Neuronal stem cell (in vitro differentiated cells): ENCODE measurements around the gene WWOX.

Experiments used
- DNase-seq: peaks from one replicate; pipeline ENCODE4 v3.0.0-alpha.2; 2013; ENCODE audit warnings: low spot score
- H2AFZ ChIP-seq: one replicate; pipeline ENCODE4 v1.6.1; 2013; ENCODE audit warnings: mild to moderate bottlenecking, low read length, inconsistent platforms
- H2AK5ac ChIP-seq: 2 replicates; pipeline ENCODE4 v1.6.1; 2013; ENCODE audit warnings: low read depth, mild to moderate bottlenecking, inconsistent platforms, low read length, moderate library complexity, mixed read lengths
- H2BK120ac ChIP-seq: 2 replicates; pipeline ENCODE4 v1.6.1; 2013; ENCODE audit warnings: low read depth, mild to moderate bottlenecking, inconsistent platforms, low read length, moderate library complexity, mixed read lengths
- H2BK12ac ChIP-seq: one replicate; pipeline ENCODE4 v1.6.1; 2013; ENCODE audit warnings: low read length, inconsistent platforms
- H2BK15ac ChIP-seq: 2 replicates; pipeline ENCODE4 v1.6.1; 2013; ENCODE audit warnings: mild to moderate bottlenecking, low read length, inconsistent platforms, mixed read lengths
- H2BK5ac ChIP-seq: one replicate; pipeline ENCODE4 v1.6.1; 2013; ENCODE audit warnings: inconsistent platforms, mild to moderate bottlenecking, low read length, moderate library complexity
- H3K14ac ChIP-seq: one replicate; pipeline ENCODE4 v1.6.1; 2013; ENCODE audit warnings: low read length, inconsistent platforms
- H3K18ac ChIP-seq: 2 replicates; pipeline ENCODE4 v1.6.1; 2013; ENCODE audit warnings: low read length, inconsistent platforms
- H3K23ac ChIP-seq: 2 replicates; pipeline ENCODE4 v1.6.1; 2013; ENCODE audit warnings: low read depth, mild to moderate bottlenecking, mixed read lengths, low read length, inconsistent platforms; ENCODE audit not compliant: poor library complexity
- H3K27ac ChIP-seq: replicated peaks from 3 replicates; pipeline ENCODE4 v1.5.1; 2013; ENCODE audit warnings: low read length, inconsistent platforms
- H3K27me3 ChIP-seq, 3 experiments: 2 replicates each; pipeline ENCODE4 v1.6.1; 2013; ENCODE audit warnings: low read length in 3 of 3, mild to moderate bottlenecking in 2 of 3, inconsistent platforms in 1 of 3, low read depth in 1 of 3, mixed read lengths in 1 of 3, moderate library complexity in 1 of 3; ENCODE audit not compliant: control insufficient read depth in 3 of 3, insufficient read depth in 3 of 3
- H3K36me3 ChIP-seq, 2 donors: replicated peaks in 1 of 2; 2 replicates each; pipeline ENCODE4 v1.6.1; 2013; ENCODE audit warnings: low read length in 2 of 2; ENCODE audit not compliant: control insufficient read depth in 2 of 2, insufficient read depth in 2 of 2
- H3K4ac ChIP-seq: 2 replicates; pipeline ENCODE4 v1.6.1; 2013; ENCODE audit warnings: inconsistent platforms, mild to moderate bottlenecking, low read length, moderate library complexity
- H3K4me1 ChIP-seq, 2 donors: 1 replicate in 1 of 2; 2 replicates in 1 of 2; pipeline ENCODE4 v1.6.1; 2013; ENCODE audit warnings: low read length in 2 of 2, low read depth in 1 of 2; ENCODE audit not compliant: control insufficient read depth in 2 of 2, insufficient read depth in 1 of 2
- H3K4me2 ChIP-seq: one replicate; pipeline ENCODE4 v1.6.1; 2013; ENCODE audit warnings: mild to moderate bottlenecking, low read length, inconsistent platforms; ENCODE audit not compliant: insufficient read depth, poor library complexity, severe bottlenecking
- H3K4me3 ChIP-seq, 2 donors: 2 replicates each; pipeline ENCODE4 v1.5.1; 2013; ENCODE audit warnings: low read length in 2 of 2, mild to moderate bottlenecking in 2 of 2, inconsistent platforms in 1 of 2, moderate library complexity in 1 of 2
- H3K79me1 ChIP-seq: one replicate; pipeline ENCODE4 v1.6.1; 2013; ENCODE audit warnings: low read depth, mild to moderate bottlenecking, inconsistent platforms, low read length, moderate library complexity
- H3K9ac ChIP-seq: one replicate; pipeline ENCODE4 v1.6.1; 2013; ENCODE audit warnings: mild to moderate bottlenecking, low read depth, low read length, inconsistent platforms; ENCODE audit not compliant: poor library complexity
- H3K9me3 ChIP-seq, 2 donors: replicated peaks in 1 of 2; 2 replicates each; pipeline versions ENCODE3 to v1.6.1; 2013; ENCODE audit warnings: low read length in 2 of 2, mild to moderate bottlenecking in 2 of 2, inconsistent platforms in 1 of 2, low read depth in 1 of 2, mixed read lengths in 1 of 2, moderate library complexity in 1 of 2; ENCODE audit not compliant: control insufficient read depth in 2 of 2, insufficient read depth in 1 of 2
- H4K8ac ChIP-seq: one replicate; pipeline ENCODE4 v1.6.1; 2013; ENCODE audit warnings: low read depth, mild to moderate bottlenecking, inconsistent platforms, low read length, moderate library complexity
- H4K91ac ChIP-seq: one replicate; pipeline ENCODE4 v1.6.1; 2013; ENCODE audit warnings: low read length, low read depth, mild to moderate bottlenecking, inconsistent platforms; ENCODE audit not compliant: poor library complexity
- WGBS, 2 donors: extraction: QIAGEN DNeasy Blood & Tissue Kit; methylation state at CpG; one replicate each; pipeline ENCODE4 v1.1.7; 2013; ENCODE audit warnings: missing lambda C conversion rate in 2 of 2, mixed read lengths in 1 of 2; ENCODE audit not compliant: insufficient read length in 2 of 2, insufficient replicate concordance in 1 of 2; ENCODE audit errors: extremely low coverage in 2 of 2; 5-methylcytosine and 5-hydroxymethylcytosine counted together

Gene WWOX

DNA sequence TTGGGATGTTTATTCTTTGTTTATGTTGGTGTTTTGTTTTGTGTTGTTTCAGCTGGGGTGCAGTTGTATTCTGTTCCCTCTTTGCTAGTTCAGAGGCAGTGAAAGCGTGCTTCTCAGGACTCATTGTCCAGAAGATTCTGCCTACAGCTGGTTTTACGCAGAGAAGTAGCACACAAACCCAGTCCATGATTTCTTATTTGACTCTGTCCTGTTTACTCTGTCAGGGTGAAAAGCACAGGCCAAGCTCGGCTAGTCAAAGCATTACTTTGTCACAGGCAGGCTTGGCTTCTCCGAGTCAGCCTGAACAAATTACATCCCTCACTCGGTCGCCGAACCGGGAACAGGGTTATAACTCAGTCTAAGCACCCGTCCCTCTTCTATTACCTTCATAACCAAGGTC lies 1066.1 kb downstream of the WWOX start:
- no peak overlapping the region for H3K4ac ChIP-seq
- no peak overlapping the region for H2BK120ac ChIP-seq
- no peak overlapping the region for H3K18ac ChIP-seq
- no peak overlapping the region for H2BK12ac ChIP-seq
- no peak overlapping the region for H3K27ac ChIP-seq
- H3K4me3 ChIP-seq = no peak overlapping the region
- H3K23ac ChIP-seq = no peak overlapping the region
- peaks cover 15 to 37% of the 10 kb centered on the region in 2 donors for H3K4me1 ChIP-seq
- no peak overlapping the region for H3K4me2 ChIP-seq
- no peak overlapping the region for H2BK15ac ChIP-seq
- no peak overlapping the region for H2AK5ac ChIP-seq
- H2AFZ ChIP-seq = peak overlapping the region; percentile 74
- H3K9me3 ChIP-seq = peaks cover 1 to 9% of the 10 kb centered on the region in 2 donors
- H2BK5ac ChIP-seq = no peak overlapping the region
- no peaks in the 10 kb centered on the region for H3K79me1 ChIP-seq
- H4K8ac ChIP-seq = no peak overlapping the region
- no peak for DNase-seq
- H4K91ac ChIP-seq = no peak overlapping the region
- H3K9ac ChIP-seq = no peak overlapping the region
- H3K36me3 ChIP-seq = no peaks in the 10 kb centered on the region
- no peak overlapping the region for H3K14ac ChIP-seq
- H3K27me3 ChIP-seq = no peaks in the 10 kb centered on the region
- WGBS, 2 donors = no CpG with 5 or more reads among the region's 9 CpGs

DNA sequence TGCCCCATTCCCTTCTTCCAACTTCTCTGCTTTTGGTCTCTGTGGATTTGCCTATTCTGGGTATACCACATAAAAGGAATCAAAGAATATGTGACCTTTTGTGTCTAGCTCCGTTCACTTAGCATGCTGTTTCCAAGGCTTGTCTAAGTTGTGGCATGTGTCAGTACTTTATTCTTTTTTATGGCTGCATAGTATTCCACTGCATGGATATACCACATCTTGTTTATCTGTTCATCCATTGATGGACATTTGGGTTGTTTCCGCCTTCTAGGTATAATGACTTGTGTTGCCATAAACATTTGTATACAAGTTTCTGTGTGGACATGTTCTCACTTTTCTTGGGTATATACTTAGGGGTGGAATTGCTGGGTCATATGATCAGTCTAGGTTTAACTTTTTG lies 1068.4 kb downstream of the WWOX start:
- no peak for DNase-seq
- Histone ChIP-seq H3K14ac (no peak overlapping the region), H2BK5ac (no peak overlapping the region), H4K8ac (no peak overlapping the region), H3K36me3 (no peaks in the 10 kb centered on the region), H3K9ac (no peak overlapping the region), H3K27me3 (no peaks in the 10 kb centered on the region), H3K4me1 (peaks cover 16 to 37% of the 10 kb centered on the region in 2 donors), H2BK120ac (no peak overlapping the region), H3K79me1 (no peaks in the 10 kb centered on the region), H4K91ac (no peak overlapping the region), H3K27ac (no peak overlapping the region), H2BK15ac (no peak overlapping the region), H2AFZ (no peak overlapping the region), H2BK12ac (no peak overlapping the region), H3K4me3 (no peak overlapping the region), H3K23ac (no peak overlapping the region), H2AK5ac (no peak overlapping the region), H3K4ac (no peak overlapping the region), H3K9me3 (peaks cover 1 to 9% of the 10 kb centered on the region in 2 donors), H3K18ac (no peak overlapping the region), H3K4me2 (no peak overlapping the region)
- no CpG with 5 or more reads among the region's 2 CpGs for WGBS, 2 donors

DNA sequence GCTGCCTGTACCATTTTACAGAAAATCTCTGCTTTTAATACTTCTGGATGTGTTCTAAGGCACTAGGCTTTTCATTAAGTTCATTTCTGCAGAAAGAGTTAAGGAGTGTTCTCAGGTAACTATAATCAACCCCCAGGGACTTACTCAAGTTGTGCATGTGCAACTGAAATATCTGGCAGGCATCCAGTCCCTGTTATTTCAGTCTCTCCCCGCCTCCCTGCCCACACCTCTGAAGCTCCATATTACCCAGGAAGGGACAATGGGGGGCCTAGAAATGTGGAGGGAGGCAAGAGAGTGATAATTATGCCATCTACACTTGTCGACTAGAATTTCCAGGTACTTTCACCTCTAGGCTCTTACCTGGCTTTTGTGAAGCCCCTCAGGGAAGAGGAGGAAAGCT lies 1068.9 kb downstream of the WWOX start:
- Histone ChIP-seq H4K91ac (no peak overlapping the region), H2BK5ac (no peak overlapping the region), H3K27me3 (no peaks in the 10 kb centered on the region), H2BK15ac (no peak overlapping the region), H3K4me2 (no peak overlapping the region), H3K14ac (no peak overlapping the region), H3K27ac (no peak overlapping the region), H3K4ac (no peak overlapping the region), H4K8ac (no peak overlapping the region), H2AK5ac (no peak overlapping the region), H3K4me1 (peaks cover 16 to 37% of the 10 kb centered on the region in 2 donors), H3K23ac (no peak overlapping the region), H2AFZ (no peak overlapping the region), H2BK120ac (no peak overlapping the region), H3K18ac (no peak overlapping the region), H3K79me1 (no peaks in the 10 kb centered on the region), H2BK12ac (no peak overlapping the region), H3K4me3 (no peak overlapping the region), H3K36me3 (no peaks in the 10 kb centered on the region), H3K9ac (no peak overlapping the region), H3K9me3 (peaks cover 1 to 9% of the 10 kb centered on the region in 2 donors)
- WGBS, 2 donors = no CpG with 5 or more reads among the region's 2 CpGs
- no peak for DNase-seq

DNA sequence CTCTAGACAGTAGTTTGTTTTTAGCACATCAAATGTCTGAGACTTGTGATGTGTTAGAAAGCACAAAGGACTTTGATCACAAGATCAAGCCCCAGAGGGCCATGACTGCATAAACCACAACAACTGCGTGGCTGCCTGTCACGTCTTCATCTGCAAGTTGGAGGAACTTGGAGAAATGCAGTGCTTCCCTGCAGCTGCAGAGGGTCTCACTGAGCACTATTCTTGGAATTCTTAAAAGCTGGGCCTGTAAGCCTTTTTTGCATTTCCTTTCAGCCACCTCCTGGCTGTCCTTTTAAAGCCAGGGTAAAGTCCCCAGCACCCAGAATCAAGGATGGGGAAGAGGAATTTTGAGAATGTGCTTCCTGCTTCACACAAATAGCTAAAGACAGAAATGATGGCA lies 1069.8 kb downstream of the WWOX start:
- H3K14ac ChIP-seq = no peak overlapping the region
- no peaks in the 10 kb centered on the region for H3K36me3 ChIP-seq
- no peaks in the 10 kb centered on the region for H3K79me1 ChIP-seq
- no peak overlapping the region for H4K8ac ChIP-seq
- H3K9ac ChIP-seq = no peak overlapping the region
- no peak overlapping the region for H2AK5ac ChIP-seq
- H2BK120ac ChIP-seq = no peak overlapping the region
- WGBS, 2 donors = no CpG with 5 or more reads among the region's 2 CpGs
- H4K91ac ChIP-seq = no peak overlapping the region
- no peak overlapping the region for H3K18ac ChIP-seq
- no peak overlapping the region for H2BK5ac ChIP-seq
- peak; percentile 21 for DNase-seq
- no peak overlapping the region for H3K4me3 ChIP-seq
- H3K23ac ChIP-seq = no peak overlapping the region
- no peak overlapping the region for H2BK12ac ChIP-seq
- H2BK15ac ChIP-seq = no peak overlapping the region
- no peak overlapping the region for H3K4me2 ChIP-seq
- no peak overlapping the region for H3K4ac ChIP-seq
- H3K27me3 ChIP-seq = no peaks in the 10 kb centered on the region
- H3K27ac ChIP-seq = peak overlapping the region; percentile 19
- peak overlapping the region; percentile 50 for H2AFZ ChIP-seq
- peaks cover 16 to 32% of the 10 kb centered on the region in 2 donors for H3K4me1 ChIP-seq
- H3K9me3 ChIP-seq = peaks cover 1 to 9% of the 10 kb centered on the region in 2 donors
